CD4-positive, alpha-beta memory T cell (primary cell): ENCODE measurements around the gene TOMT. TPM values are rescaled to one million over a fixed set of nuclear protein-coding genes. Genes with fewer than 3 reads are reported as not detected.

ENCODE experiments used
- CTCF ChIA-PET: fragments of 350-600 bp; sonication (Branson Sonifier 250); formaldehyde crosslinking; loops from one replicate; lab custom pipeline; 2021; ENCODE audit warnings: inconsistent platforms; ENCODE audit not compliant: partially characterized antibody; lab: Charles Lee
- POLR2A ChIA-PET: fragments of 350-600 bp; sonication (Branson Sonifier 250); formaldehyde crosslinking; loops from one replicate; lab custom pipeline; 2021; ENCODE audit not compliant: partially characterized antibody; lab: Charles Lee
- DNase-seq, 5 donors: peaks; one replicate each; pipeline versions ENCODE4 v3.0.0 to v3.0.0-alpha.2; 2020 to 2022; ENCODE audit warnings: mixed read lengths in 1 of 5
- H3K27ac ChIP-seq: one replicate; pipeline ENCODE4 v1.7.0; 2013; ENCODE audit warnings: low read depth, low read length
- H3K27me3 ChIP-seq: 2 replicates; pipeline ENCODE4 v1.7.0; 2013; ENCODE audit warnings: mild to moderate bottlenecking, low read length, moderate library complexity; ENCODE audit not compliant: insufficient read depth
- H3K36me3 ChIP-seq: 2 replicates; pipeline ENCODE4 v1.7.0; 2013; ENCODE audit warnings: mild to moderate bottlenecking, low read length, moderate library complexity; ENCODE audit not compliant: insufficient read depth
- H3K4me1 ChIP-seq: 2 replicates; pipeline ENCODE4 v1.7.0; 2013; ENCODE audit warnings: mild to moderate bottlenecking, low read length, moderate library complexity; ENCODE audit not compliant: insufficient read depth
- H3K4me3 ChIP-seq, 2 donors: one replicate each; pipeline ENCODE4 v1.7.0; 2013; ENCODE audit warnings: low read length in 2 of 2, mild to moderate bottlenecking in 1 of 2
- H3K9me3 ChIP-seq, 2 donors: one replicate each; pipeline ENCODE4 v1.7.0; 2013; ENCODE audit warnings: low read length in 2 of 2, control low read depth in 1 of 2; ENCODE audit not compliant: control insufficient read depth in 1 of 2
- H3K27ac Mint-ChIP-seq, 7 donors: one replicate each; pipeline ENCODE4 v1.8.0; 2020 to 2021; ENCODE audit warnings: mixed read lengths in 7 of 7, mild to moderate bottlenecking in 6 of 7, inconsistent platforms in 3 of 7, moderate library complexity in 3 of 7
- H3K27me3 Mint-ChIP-seq, 2 donors: one replicate each; pipeline ENCODE4 v1.8.0; 2020 to 2021; ENCODE audit warnings: mixed read lengths in 2 of 2
- H3K36me3 Mint-ChIP-seq, 2 donors: one replicate each; pipeline ENCODE4 v1.8.0; 2020 to 2021; ENCODE audit warnings: mixed read lengths in 2 of 2, inconsistent platforms in 1 of 2, mild to moderate bottlenecking in 1 of 2
- H3K4me1 Mint-ChIP-seq, 4 donors: one replicate each; pipeline ENCODE4 v1.8.0; 2020 to 2021; ENCODE audit warnings: mixed read lengths in 4 of 4, mild to moderate bottlenecking in 1 of 4
- H3K4me3 Mint-ChIP-seq, 8 donors: one replicate each; pipeline ENCODE4 v1.8.0; 2020 to 2021; ENCODE audit warnings: mixed read lengths in 8 of 8, mild to moderate bottlenecking in 7 of 8, moderate library complexity in 6 of 8, inconsistent platforms in 3 of 8
- H3K9me3 Mint-ChIP-seq, 8 donors: one replicate each; pipeline ENCODE4 v1.8.0; 2020 to 2021; ENCODE audit warnings: mixed read lengths in 8 of 8, mild to moderate bottlenecking in 5 of 8, inconsistent platforms in 3 of 8, moderate library complexity in 1 of 8
- intact Hi-C: fragments of 100-400 bp; cut with micrococcal nuclease; formaldehyde crosslinking; loops from one replicate; pipeline ENCODE4 v1.15.1; 2023
- microRNA-seq: library from miRNA; unstranded; fragments of <30 nt; microRNA quantifications from one replicate; pipeline ENCODE4 v1.2.0, GENCODE V29; 2021; ENCODE audit warnings: borderline replicate concordance, borderline number of aligned reads, borderline microRNAs expressed, mixed read lengths
- polyA plus RNA-seq, 2 donors: library from polyadenylated mRNA; unstranded; fragments of 300-500 nt; fragmentation: Illumina TruSeq; gene quantifications; one replicate each; pipeline ENCODE4 v1.2.3, GENCODE V29; 2021
- total RNA-seq, 2 experiments: library from RNA; stranded (reverse); gene quantifications; one replicate each; pipeline ENCODE4 v1.2.3, GENCODE V29; 2021

TOMT gene
- total and polyA plus RNA-seq, 4 experiments from 2014 or later: not detected

- Mint-ChIP-seq H3K4me1 (no peaks in the 10 kb centered on the region), H3K9me3 (no peaks in the 10 kb centered on the region), H3K4me3 (no peak overlapping the region), H3K27me3 (peaks cover 8 to 23% of the 10 kb centered on the region in 2 donors), H3K36me3 (no peaks in the 10 kb centered on the region), H3K27ac (no peak overlapping the region)
- ChIA-PET POLR2A (no interaction called here), CTCF (interaction anchor here (1.0 to 3.2 kb wide), 2 partner anchors 11 to 27 kb away, joined by 6 to 16 read pairs; no protein-coding TSS in a partner anchor)
- Histone ChIP-seq H3K27me3 (no peaks in the 10 kb centered on the region), H3K27ac (no peak overlapping the region), H3K9me3 (no peaks in the 10 kb centered on the region), H3K36me3 (no peaks in the 10 kb centered on the region), H3K4me1 (no peaks in the 10 kb centered on the region), H3K4me3 (no peak overlapping the region)
- no peak for DNase-seq
- intact Hi-C loops: no loop called here
Observed at GRCh38 chr11:72155751-72156150, 50.0 kb downstream of the TOMT start.

- Histone ChIP-seq H3K9me3 (no peaks in the 10 kb centered on the region), H3K27me3 (no peaks in the 10 kb centered on the region), H3K4me1 (no peaks in the 10 kb centered on the region), H3K36me3 (no peaks in the 10 kb centered on the region), H3K4me3 (no peak overlapping the region), H3K27ac (no peak overlapping the region)
- Mint-ChIP-seq H3K9me3 (no peaks in the 10 kb centered on the region), H3K4me1 (no peaks in the 10 kb centered on the region), H3K27ac (no peak overlapping the region), H3K36me3 (no peaks in the 10 kb centered on the region), H3K27me3 (peaks cover 12 to 22% of the 10 kb centered on the region in 2 donors), H3K4me3 (no peak overlapping the region)
- intact Hi-C loops: no loop called here
- DNase-seq: no peak
- POLR2A ChIA-PET: no interaction called here
- CTCF ChIA-PET: interaction anchor here (0.8 to 3.2 kb wide), 5 partner anchors 9 to 132 kb away, joined by 3 to 16 read pairs (median 3); no protein-coding TSS in a partner anchor
Observed at GRCh38 chr11:72157131-72157530, 51.4 kb downstream of the TOMT start.

Small RNA genes within 50 kb of the gene (microRNA-seq; reads per million reads assigned to microRNA genes)
- not detected for gene MIR3165

Other genes with a start within 250 kb of the TOMT start
- gene DEFB131B, start 227.5 kb upstream of the TOMT start, total RNA-seq: not detected
- not detected for gene DEFB131B, start 227.5 kb upstream of the TOMT start, polyA plus RNA-seq
- gene XNDC1N, start 177.3 kb upstream of the TOMT start, total RNA-seq: 10 to 100 TPM; 25.3 to 26.2 TPM
- 1 to 10 TPM; 4.3 to 4.6 TPM for gene XNDC1N, start 177.3 kb upstream of the TOMT start, polyA plus RNA-seq
- gene RNF121, start 176.9 kb upstream of the TOMT start, total RNA-seq: 10 to 100 TPM; 28.0 to 33.0 TPM
- gene RNF121, start 176.9 kb upstream of the TOMT start, polyA plus RNA-seq: 1 to 10 TPM; 7.5 to 8.2 TPM
- 10 to 100 TPM; 21.4 to 26.2 TPM for gene IL18BP, start 107.0 kb upstream of the TOMT start, total RNA-seq
- 10 to 100 TPM; 13.8 to 19.7 TPM for gene IL18BP, start 107.0 kb upstream of the TOMT start, polyA plus RNA-seq
- 100 to 1,000 TPM; 376 to 380 TPM for gene NUMA1, start 25.4 kb upstream of the TOMT start, total RNA-seq
- 100 to 1,000 TPM in 1 of 2 donors, 1 to 10 TPM in 1; 4.0 to 100 TPM for gene NUMA1, start 25.4 kb upstream of the TOMT start, polyA plus RNA-seq
- gene LRRC51, start 25.1 kb upstream of the TOMT start, total RNA-seq: 1 to 10 TPM; 4.2 to 4.5 TPM
- 1 to 10 TPM; 4.0 to 5.3 TPM for gene LRRC51, start 25.1 kb upstream of the TOMT start, polyA plus RNA-seq
- 10 to 100 TPM; 66.8 to 68.6 TPM for gene LAMTOR1, start 2.6 kb upstream of the TOMT start, total RNA-seq
- 100 to 1,000 TPM in 1 of 2 donors, 10 to 100 TPM in 1; 77.5 to 105 TPM for gene LAMTOR1, start 2.6 kb upstream of the TOMT start, polyA plus RNA-seq
- gene ANAPC15, start 6.8 kb downstream of the TOMT start, total RNA-seq: 10 to 100 TPM; 38.6 to 40.2 TPM
- 100 to 1,000 TPM in 1 of 2 donors, 10 to 100 TPM in 1; 84.5 to 105 TPM for gene ANAPC15, start 6.8 kb downstream of the TOMT start, polyA plus RNA-seq
- gene FOLR3, start 29.8 kb downstream of the TOMT start, total RNA-seq: not detected
- gene FOLR3, start 29.8 kb downstream of the TOMT start, polyA plus RNA-seq: not detected
- not detected for gene FOLR1, start 86.2 kb downstream of the TOMT start, total RNA-seq
- not detected for gene FOLR1, start 86.2 kb downstream of the TOMT start, polyA plus RNA-seq
- not detected for gene FOLR2, start 110.9 kb downstream of the TOMT start, total RNA-seq
- not detected for gene FOLR2, start 110.9 kb downstream of the TOMT start, polyA plus RNA-seq
- gene INPPL1, start 118.8 kb downstream of the TOMT start, total RNA-seq: 100 to 1,000 TPM; 145 to 152 TPM
- 10 to 100 TPM in 1 of 2 donors, 1 to 10 TPM in 1; 4.0 to 10.2 TPM for gene INPPL1, start 118.8 kb downstream of the TOMT start, polyA plus RNA-seq
- gene PHOX2A, start 138.3 kb downstream of the TOMT start, total RNA-seq: not detected
- not detected for gene PHOX2A, start 138.3 kb downstream of the TOMT start, polyA plus RNA-seq